Smooth muscle cell (in vitro differentiated cells): ENCODE data around the gene NHERF2. TPM values are rescaled to one million over a fixed set of nuclear protein-coding genes. Genes with fewer than 3 reads are reported as not detected.

ENCODE experiments used
- DNase-seq: peaks from one replicate; lab custom pipeline; 2025; ENCODE audit not compliant: unreplicated experiment; lab: John Stamatoyannopoulos, UW
- H2AFZ ChIP-seq: fragments of 200-600 bp; sonication (generic); 2 replicates; pipeline ENCODE4 v1.6.0; 2016; ENCODE audit warnings: antibody characterized with exemption, low read depth, mild to moderate bottlenecking
- H3F3A ChIP-seq: fragments of 200-600 bp; sonication (generic); 2 replicates; pipeline ENCODE4 v1.6.0; 2017; ENCODE audit warnings: antibody characterized with exemption, low read depth
- H3K27ac ChIP-seq: fragments of 200-600 bp; sonication (generic); 2 replicates; pipeline ENCODE4 v1.5.1; 2016; ENCODE audit warnings: low read depth, mild to moderate bottlenecking
- H3K27me3 ChIP-seq: fragments of 200-600 bp; sonication (generic); 2 replicates; pipeline ENCODE4 v1.6.1; 2016; ENCODE audit warnings: low read depth, mild to moderate bottlenecking
- H3K36me3 ChIP-seq: fragments of 200-600 bp; sonication (generic); 2 replicates; pipeline ENCODE4 v1.5.1; 2016; ENCODE audit warnings: low read depth
- H3K4me1 ChIP-seq: fragments of 200-600 bp; sonication (generic); 2 replicates; pipeline ENCODE4 v1.5.1; 2016; ENCODE audit warnings: low read depth
- H3K4me2 ChIP-seq: fragments of 200-600 bp; sonication (generic); 2 replicates; pipeline ENCODE4 v1.6.0; 2016; ENCODE audit warnings: mild to moderate bottlenecking
- H3K4me3 ChIP-seq: fragments of 200-600 bp; sonication (generic); 2 replicates; pipeline ENCODE4 v1.5.1; 2016; ENCODE audit warnings: mild to moderate bottlenecking
- H3K79me2 ChIP-seq: fragments of 200-600 bp; sonication (generic); 2 replicates; pipeline ENCODE4 v1.6.0; 2016; ENCODE audit warnings: low read depth, mild to moderate bottlenecking
- H3K9ac ChIP-seq: fragments of 200-600 bp; sonication (generic); 2 replicates; pipeline ENCODE4 v1.6.0; 2016; ENCODE audit warnings: low read depth
- H3K9me3 ChIP-seq: fragments of 200-600 bp; sonication (generic); replicated peaks from 2 replicates; pipeline ENCODE4 v1.5.1; 2016; ENCODE audit warnings: low read depth
- H4K20me1 ChIP-seq: fragments of 200-600 bp; sonication (generic); 2 replicates; pipeline ENCODE4 v1.6.0; 2016; ENCODE audit warnings: low read depth
- WGBS: methylation state at CpG from one replicate; pipeline ENCODE4 v1.1.7; 2016; ENCODE audit warnings: low lambda C conversion rate; 5-methylcytosine and 5-hydroxymethylcytosine counted together
- polyA plus RNA-seq: library from polyadenylated mRNA; unstranded; fragments of >200 nt; fragmentation: Nextera tagmentation; extraction: Ambion mirVana; gene quantifications from 2 replicates; pipeline ENCODE4 v1.2.1, GENCODE V29; 2016
- small RNA-seq: library from RNA; depleted of rRNA; stranded (forward); fragments of <200 nt; gene quantifications from one replicate; pipeline ENCODE3, GENCODE V24; 2014
- total RNA-seq: library from RNA; depleted of rRNA; stranded (reverse); fragments of >200 nt; gene quantifications from 2 replicates; pipeline ENCODE4 v1.2.3, GENCODE V29; 2014
- TF ChIP-seq, protein P1 (sequence below): fragments of 200-600 bp; sonication (generic); IDR thresholded peaks from 2 replicates; pipeline ENCODE4 v1.5.1; 2017; ENCODE audit warnings: borderline replicate concordance, mild to moderate bottlenecking, antibody characterized with exemption; ENCODE audit not compliant: insufficient read depth, poor library complexity, severe bottlenecking

NHERF2 gene
- total and polyA plus RNA-seq, 2 experiments from 2014 or later = 14.4 to 40.2 TPM

DNA sequence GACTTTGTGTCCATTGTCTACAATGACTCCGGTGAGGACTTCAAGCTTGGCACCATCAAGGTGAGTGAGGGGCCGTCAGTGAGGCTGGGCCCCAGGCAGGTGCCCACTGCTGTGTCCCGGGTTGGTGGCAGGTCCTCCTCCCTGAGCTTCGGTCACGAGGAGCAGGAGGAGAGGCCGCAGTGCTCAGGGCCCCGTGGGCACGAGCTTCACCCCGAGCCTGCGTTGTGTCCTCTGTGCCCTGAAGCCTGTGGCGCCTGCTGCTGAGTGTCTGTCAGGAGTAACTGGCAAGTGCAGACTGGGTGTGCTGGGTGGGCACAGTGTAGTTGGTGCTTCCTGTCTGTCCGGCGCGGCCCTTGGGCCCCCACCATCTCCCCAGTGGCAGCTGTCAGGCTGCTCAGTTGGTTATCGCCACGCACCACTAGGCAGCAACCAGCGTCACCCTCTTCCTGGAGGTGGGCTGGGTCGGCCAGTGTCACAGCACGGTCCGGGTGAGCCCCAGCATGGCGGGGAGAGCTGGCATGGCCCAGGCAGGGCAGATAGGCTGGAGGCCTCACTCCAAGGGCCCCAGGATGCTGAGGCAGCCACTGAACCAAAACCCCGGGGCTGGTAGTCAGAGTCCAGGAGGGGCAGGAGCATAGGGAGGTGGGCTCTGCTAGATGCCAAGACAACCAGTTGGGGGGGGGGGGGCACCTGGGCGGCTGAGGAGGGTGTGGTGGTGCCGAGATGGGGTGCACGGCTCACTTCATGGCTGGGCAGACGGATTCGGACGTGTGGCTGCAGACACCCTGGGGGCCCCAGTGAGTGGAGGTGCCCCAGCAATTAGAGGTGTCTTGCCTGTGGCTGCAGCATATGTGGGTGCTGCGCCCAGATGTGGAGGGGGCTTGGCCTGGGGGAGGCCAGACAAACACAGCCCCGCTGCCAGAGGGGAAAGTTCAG, 60.4 kb downstream of the NHERF2 start:
- no peak overlapping the region for H3K27ac ChIP-seq
- H3K4me3 ChIP-seq = no peak overlapping the region
- H3K9me3 ChIP-seq = no peaks in the 10 kb centered on the region
- H3K9ac ChIP-seq = no peak overlapping the region
- peaks cover 7% of the 10 kb centered on the region for H3K4me1 ChIP-seq
- H3K27me3 ChIP-seq = no peaks in the 10 kb centered on the region
- no peaks in the 10 kb centered on the region for H3K79me2 ChIP-seq
- 97% methylated on average over 26 of the region's 30 CpGs for WGBS
- peaks cover 6% of the 10 kb centered on the region for H3F3A ChIP-seq
- DNase-seq = no peak
- no peak overlapping the region for H2AFZ ChIP-seq
- no peak overlapping the region for H3K4me2 ChIP-seq
- peaks cover 35% of the 10 kb centered on the region for H4K20me1 ChIP-seq
- H3K36me3 ChIP-seq = no peaks in the 10 kb centered on the region
- TF ChIP-seq, protein P1, sequence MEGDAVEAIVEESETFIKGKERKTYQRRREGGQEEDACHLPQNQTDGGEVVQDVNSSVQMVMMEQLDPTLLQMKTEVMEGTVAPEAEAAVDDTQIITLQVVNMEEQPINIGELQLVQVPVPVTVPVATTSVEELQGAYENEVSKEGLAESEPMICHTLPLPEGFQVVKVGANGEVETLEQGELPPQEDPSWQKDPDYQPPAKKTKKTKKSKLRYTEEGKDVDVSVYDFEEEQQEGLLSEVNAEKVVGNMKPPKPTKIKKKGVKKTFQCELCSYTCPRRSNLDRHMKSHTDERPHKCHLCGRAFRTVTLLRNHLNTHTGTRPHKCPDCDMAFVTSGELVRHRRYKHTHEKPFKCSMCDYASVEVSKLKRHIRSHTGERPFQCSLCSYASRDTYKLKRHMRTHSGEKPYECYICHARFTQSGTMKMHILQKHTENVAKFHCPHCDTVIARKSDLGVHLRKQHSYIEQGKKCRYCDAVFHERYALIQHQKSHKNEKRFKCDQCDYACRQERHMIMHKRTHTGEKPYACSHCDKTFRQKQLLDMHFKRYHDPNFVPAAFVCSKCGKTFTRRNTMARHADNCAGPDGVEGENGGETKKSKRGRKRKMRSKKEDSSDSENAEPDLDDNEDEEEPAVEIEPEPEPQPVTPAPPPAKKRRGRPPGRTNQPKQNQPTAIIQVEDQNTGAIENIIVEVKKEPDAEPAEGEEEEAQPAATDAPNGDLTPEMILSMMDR = no peak

DNA sequence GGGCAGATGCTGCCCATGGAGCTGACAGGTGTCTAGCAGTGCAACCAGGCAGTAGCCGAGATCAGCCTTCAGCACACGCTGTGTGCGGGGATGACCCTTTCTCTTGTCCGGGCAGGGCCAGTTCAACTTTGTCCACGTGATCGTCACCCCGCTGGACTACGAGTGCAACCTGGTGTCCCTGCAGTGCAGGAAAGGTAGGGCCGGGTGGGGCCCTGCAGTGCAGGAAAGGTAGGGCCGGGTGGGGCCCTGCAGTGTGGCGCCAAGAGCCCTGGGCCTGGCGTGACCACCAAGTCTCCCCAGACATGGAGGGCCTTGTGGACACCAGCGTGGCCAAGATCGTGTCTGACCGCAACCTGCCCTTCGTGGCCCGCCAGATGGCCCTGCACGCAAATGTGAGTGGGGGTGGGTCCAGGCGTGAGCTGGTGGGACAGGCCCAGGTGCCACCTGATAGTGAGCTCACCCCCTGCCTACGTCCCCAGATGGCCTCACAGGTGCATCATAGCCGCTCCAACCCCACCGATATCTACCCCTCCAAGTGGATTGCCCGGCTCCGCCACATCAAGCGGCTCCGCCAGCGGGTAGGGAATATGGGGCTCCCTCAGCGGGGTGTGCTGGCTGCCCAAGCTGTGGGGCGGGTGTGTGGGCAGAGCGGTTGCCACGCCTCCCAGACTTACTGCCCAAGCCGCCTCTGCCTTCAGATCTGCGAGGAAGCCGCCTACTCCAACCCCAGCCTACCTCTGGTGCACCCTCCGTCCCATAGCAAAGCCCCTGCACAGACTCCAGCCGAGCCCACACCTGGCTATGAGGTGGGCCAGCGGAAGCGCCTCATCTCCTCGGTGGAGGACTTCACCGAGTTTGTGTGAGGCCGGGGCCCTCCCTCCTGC, 61.3 kb downstream of the NHERF2 start:
- no peak for DNase-seq
- peaks cover 8% of the 10 kb centered on the region for H3F3A ChIP-seq
- H3K9me3 ChIP-seq = no peaks in the 10 kb centered on the region
- H3K4me1 ChIP-seq = peaks cover 8% of the 10 kb centered on the region
- H3K27me3 ChIP-seq = no peaks in the 10 kb centered on the region
- peaks cover 41% of the 10 kb centered on the region for H4K20me1 ChIP-seq
- H3K27ac ChIP-seq = no peak overlapping the region
- no peak overlapping the region for H2AFZ ChIP-seq
- no peak overlapping the region for H3K9ac ChIP-seq
- WGBS = 94% methylated on average over 41 of the region's 41 CpGs
- no peaks in the 10 kb centered on the region for H3K36me3 ChIP-seq
- TF ChIP-seq, protein P1 = no peak
- no peak overlapping the region for H3K4me3 ChIP-seq
- no peak overlapping the region for H3K4me2 ChIP-seq
- H3K79me2 ChIP-seq = no peaks in the 10 kb centered on the region

Small RNA genes within 50 kb of the gene (small RNA-seq; reads per million reads assigned to genes)
- not detected for gene RN7SL219P

Other genes starting within 250 kb of the NHERF2 start
Only the 30 nearest of the 31 such genes appear.
- 32.9 and 48.0 TPM in 2 replicates for gene NUBP2, start 243.9 kb upstream of the NHERF2 start, total RNA-seq
- 80.8 and 86.7 TPM in 2 replicates for gene NUBP2, start 243.9 kb upstream of the NHERF2 start, polyA plus RNA-seq
- 0.58 TPM in 1 of 2 replicates, not detected in the other for gene IGFALS, start 233.2 kb upstream of the NHERF2 start, total RNA-seq
- 0.45 TPM in 1 of 2 replicates, not detected in the other for gene IGFALS, start 233.2 kb upstream of the NHERF2 start, polyA plus RNA-seq
- 20.7 and 20.9 TPM in 2 replicates for gene HAGH, start 200.1 kb upstream of the NHERF2 start, total RNA-seq
- 42.6 and 43.0 TPM in 2 replicates for gene HAGH, start 200.1 kb upstream of the NHERF2 start, polyA plus RNA-seq
- 25.0 and 32.4 TPM in 2 replicates for gene FAHD1, start 199.7 kb upstream of the NHERF2 start, total RNA-seq
- 32.4 and 32.8 TPM in 2 replicates for gene FAHD1, start 199.7 kb upstream of the NHERF2 start, polyA plus RNA-seq
- 0.18 and 0.22 TPM in 2 replicates for gene MEIOB, start 154.7 kb upstream of the NHERF2 start, total RNA-seq
- gene MEIOB, start 154.7 kb upstream of the NHERF2 start, polyA plus RNA-seq = 1.7 TPM in 1 of 2 replicates, not detected in the other
- not detected in 2 replicates for gene HS3ST6, start 108.5 kb upstream of the NHERF2 start, total RNA-seq
- not detected in 2 replicates for gene HS3ST6, start 108.5 kb upstream of the NHERF2 start, polyA plus RNA-seq
- gene MSRB1, start 83.7 kb upstream of the NHERF2 start, total RNA-seq = 9.4 and 9.9 TPM in 2 replicates
- gene MSRB1, start 83.7 kb upstream of the NHERF2 start, polyA plus RNA-seq = 21.8 TPM in 2 replicates
- not detected in 2 replicates for gene RPL3L, start 72.2 kb upstream of the NHERF2 start, total RNA-seq
- gene RPL3L, start 72.2 kb upstream of the NHERF2 start, polyA plus RNA-seq = 0.21 TPM in 1 of 2 replicates, not detected in the other
- gene NDUFB10, start 67.4 kb upstream of the NHERF2 start, total RNA-seq = 125 and 176 TPM in 2 replicates
- 278 and 295 TPM in 2 replicates for gene NDUFB10, start 67.4 kb upstream of the NHERF2 start, polyA plus RNA-seq
- 2,263 and 2,576 TPM in 2 replicates for gene RPS2, start 62.1 kb upstream of the NHERF2 start, total RNA-seq
- gene RPS2, start 62.1 kb upstream of the NHERF2 start, polyA plus RNA-seq = 2,041 and 2,061 TPM in 2 replicates
- not detected in 2 replicates for gene RNF151, start 60.0 kb upstream of the NHERF2 start, total RNA-seq
- not detected in 2 replicates for gene RNF151, start 60.0 kb upstream of the NHERF2 start, polyA plus RNA-seq
- 25.8 and 28.5 TPM in 2 replicates for gene TBL3, start 54.8 kb upstream of the NHERF2 start, total RNA-seq
- 62.0 and 81.7 TPM in 2 replicates for gene TBL3, start 54.8 kb upstream of the NHERF2 start, polyA plus RNA-seq
- gene NOXO1, start 45.4 kb upstream of the NHERF2 start, total RNA-seq = 0.13 TPM in 1 of 2 replicates, not detected in the other
- 0.35 and 1.7 TPM in 2 replicates for gene NOXO1, start 45.4 kb upstream of the NHERF2 start, polyA plus RNA-seq
- gene GFER, start 42.7 kb upstream of the NHERF2 start, total RNA-seq = 12.1 and 15.1 TPM in 2 replicates
- 33.5 and 41.2 TPM in 2 replicates for gene GFER, start 42.7 kb upstream of the NHERF2 start, polyA plus RNA-seq
- gene SYNGR3, start 36.9 kb upstream of the NHERF2 start, total RNA-seq = 3.0 and 4.4 TPM in 2 replicates
- 8.7 and 16.8 TPM in 2 replicates for gene SYNGR3, start 36.9 kb upstream of the NHERF2 start, polyA plus RNA-seq
- 23.2 and 27.2 TPM in 2 replicates for gene ZNF598, start 17.1 kb upstream of the NHERF2 start, total RNA-seq
- 27.9 and 32.7 TPM in 2 replicates for gene ZNF598, start 17.1 kb upstream of the NHERF2 start, polyA plus RNA-seq
- gene NPW, start 7.1 kb upstream of the NHERF2 start, total RNA-seq = 13.1 and 30.9 TPM in 2 replicates
- gene NPW, start 7.1 kb upstream of the NHERF2 start, polyA plus RNA-seq = 185 and 193 TPM in 2 replicates
- gene NTHL1, start 20.9 kb downstream of the NHERF2 start, total RNA-seq = 14.6 and 23.8 TPM in 2 replicates
- gene NTHL1, start 20.9 kb downstream of the NHERF2 start, polyA plus RNA-seq = 36.5 and 39.3 TPM in 2 replicates
- 29.7 and 64.5 TPM in 2 replicates for gene TSC2, start 21.1 kb downstream of the NHERF2 start, total RNA-seq
- gene TSC2, start 21.1 kb downstream of the NHERF2 start, polyA plus RNA-seq = 74.7 and 110 TPM in 2 replicates
- 68.2 and 70.1 TPM in 2 replicates for gene PKD1, start 109.0 kb downstream of the NHERF2 start, total RNA-seq
- 47.9 and 71.3 TPM in 2 replicates for gene PKD1, start 109.0 kb downstream of the NHERF2 start, polyA plus RNA-seq
- not detected in 2 replicates for gene RAB26, start 121.7 kb downstream of the NHERF2 start, total RNA-seq
- gene RAB26, start 121.7 kb downstream of the NHERF2 start, polyA plus RNA-seq = 1.3 and 3.4 TPM in 2 replicates
- gene TRAF7, start 128.9 kb downstream of the NHERF2 start, total RNA-seq = 52.6 and 59.9 TPM in 2 replicates
- gene TRAF7, start 128.9 kb downstream of the NHERF2 start, polyA plus RNA-seq = 27.5 and 28.0 TPM in 2 replicates
- gene CASKIN1, start 169.7 kb downstream of the NHERF2 start, total RNA-seq = 0.45 TPM in 2 replicates
- 0.09 and 0.77 TPM in 2 replicates for gene CASKIN1, start 169.7 kb downstream of the NHERF2 start, polyA plus RNA-seq
- 37.2 and 38.1 TPM in 2 replicates for gene MLST8, start 178.6 kb downstream of the NHERF2 start, total RNA-seq
- 61.8 and 67.0 TPM in 2 replicates for gene MLST8, start 178.6 kb downstream of the NHERF2 start, polyA plus RNA-seq
- gene BRICD5, start 184.0 kb downstream of the NHERF2 start, total RNA-seq = 2.0 and 2.4 TPM in 2 replicates
- gene BRICD5, start 184.0 kb downstream of the NHERF2 start, polyA plus RNA-seq = 4.7 and 14.1 TPM in 2 replicates
- gene PGP, start 187.9 kb downstream of the NHERF2 start, total RNA-seq = 17.2 and 21.6 TPM in 2 replicates
- 30.1 and 32.9 TPM in 2 replicates for gene PGP, start 187.9 kb downstream of the NHERF2 start, polyA plus RNA-seq
- gene E4F1, start 196.7 kb downstream of the NHERF2 start, total RNA-seq = 12.1 and 17.1 TPM in 2 replicates
- 22.4 and 25.9 TPM in 2 replicates for gene E4F1, start 196.7 kb downstream of the NHERF2 start, polyA plus RNA-seq
- 0.13 TPM in 1 of 2 replicates, not detected in the other for gene DNASE1L2, start 209.5 kb downstream of the NHERF2 start, total RNA-seq
- 0.25 and 1.6 TPM in 2 replicates for gene DNASE1L2, start 209.5 kb downstream of the NHERF2 start, polyA plus RNA-seq
- gene ECI1, start 224.7 kb downstream of the NHERF2 start, total RNA-seq = 23.6 and 45.7 TPM in 2 replicates
- 86.9 and 89.2 TPM in 2 replicates for gene ECI1, start 224.7 kb downstream of the NHERF2 start, polyA plus RNA-seq
- gene RNPS1, start 241.2 kb downstream of the NHERF2 start, total RNA-seq = 82.9 and 87.9 TPM in 2 replicates
- gene RNPS1, start 241.2 kb downstream of the NHERF2 start, polyA plus RNA-seq = 192 and 206 TPM in 2 replicates